B cell (primary cell): ENCODE results near the gene RPL35. TPM values are rescaled to one million over a fixed set of nuclear protein-coding genes. Genes with fewer than 3 reads are reported as not detected.

Experiments
- ATAC-seq: fragments of 200-7000 bp; cut with Tn5 transposase; one replicate; pipeline ENCODE4 v1.10.0; 2021; ENCODE audit warnings: low read depth, mild to moderate bottlenecking, moderate number of reproducible peaks, moderate library complexity
- CTCF ChIA-PET: fragments of 350-600 bp; sonication (Branson Sonifier 250); formaldehyde crosslinking; loops from one replicate; lab custom pipeline; 2021; ENCODE audit warnings: antibody characterized with exemption, inconsistent platforms; lab: Charles Lee
- POLR2A ChIA-PET: fragments of 350-600 bp; sonication (Branson Sonifier 250); formaldehyde crosslinking; loops from one replicate; lab custom pipeline; 2021; ENCODE audit warnings: antibody characterized with exemption; lab: Charles Lee
- DNase-seq: peaks from one replicate; pipeline ENCODE4 v3.0.0; 2013
- H2AFZ ChIP-seq: 2 replicates; pipeline ENCODE4 v1.6.1; 2012; ENCODE audit warnings: mild to moderate bottlenecking, low read depth, low read length; ENCODE audit not compliant: insufficient read depth, poor library complexity, severe bottlenecking
- H3K27ac ChIP-seq, 2 donors: 1 replicate in 1 of 2; 2 replicates in 1 of 2; pipeline ENCODE4 v1.5.1; 2012 to 2013; ENCODE audit warnings: low read length in 2 of 2, mild to moderate bottlenecking in 2 of 2, moderate library complexity in 1 of 2
- H3K27me3 ChIP-seq, 4 experiments: fragments of 200-600 bp in 1 of 4; sonication (generic) in 1 of 4; replicated peaks in 1 of 4; 1 replicate in 2 of 4; 2 replicates in 2 of 4; pipeline versions ENCODE4 v1.6.1 to v1.7.0; 2013 to 2016; ENCODE audit warnings: low read length in 3 of 4, mild to moderate bottlenecking in 2 of 4, mixed read lengths in 1 of 4, moderate library complexity in 1 of 4; ENCODE audit not compliant: insufficient read depth in 4 of 4, control insufficient read depth in 3 of 4; ENCODE audit errors: control extremely low read depth in 1 of 4
- H3K36me3 ChIP-seq, 2 experiments: replicated peaks in 1 of 2; 1 replicate in 1 of 2; 2 replicates in 1 of 2; pipeline versions ENCODE4 v1.6.1 to v1.7.1; 2013; ENCODE audit warnings: low read length in 1 of 2; ENCODE audit not compliant: insufficient read depth in 2 of 2, control insufficient read depth in 1 of 2; ENCODE audit errors: control extremely low read depth in 1 of 2, extremely low read depth in 1 of 2
- H3K4me1 ChIP-seq, 2 donors: fragments of 200-600 bp in 1 of 2; sonication (generic) in 1 of 2; 1 replicate in 1 of 2; 2 replicates in 1 of 2; pipeline versions ENCODE4 v1.5.1 to v1.6.1; 2013 to 2017; ENCODE audit warnings: low read length in 2 of 2; ENCODE audit not compliant: control insufficient read depth in 2 of 2, insufficient read depth in 2 of 2
- H3K4me2 ChIP-seq: replicated peaks from 2 replicates; pipeline ENCODE3; 2012; ENCODE audit warnings: mild to moderate bottlenecking, low read depth, low read length; ENCODE audit not compliant: poor library complexity, severe bottlenecking
- H3K4me3 ChIP-seq, 5 experiments: fragments of 200-600 bp in 1 of 5; sonication (generic) in 1 of 5; 1 replicate in 3 of 5; 2 replicates in 2 of 5; pipeline versions ENCODE4 v1.5.1 to v1.7.0; 2011 to 2016; ENCODE audit warnings: low read length in 4 of 5, mild to moderate bottlenecking in 4 of 5, low read depth in 2 of 5, control low read depth in 1 of 5, moderate library complexity in 1 of 5; ENCODE audit not compliant: insufficient read depth in 1 of 5; ENCODE audit errors: control extremely low read depth in 1 of 5, extremely low read depth in 1 of 5
- H3K79me2 ChIP-seq: fragments of 200-600 bp; sonication (generic); one replicate; pipeline ENCODE4 v1.6.0; 2016; ENCODE audit warnings: low read length; ENCODE audit not compliant: control insufficient read depth, insufficient read depth
- H3K9ac ChIP-seq: fragments of 200-600 bp; sonication (generic); 2 replicates; pipeline ENCODE4 v1.6.1; 2017; ENCODE audit warnings: mild to moderate bottlenecking, low read length, moderate library complexity
- H3K9me3 ChIP-seq, 3 donors: one replicate each; pipeline versions ENCODE4 v1.6.1 to v1.7.1; 2013; ENCODE audit warnings: low read length in 2 of 3; ENCODE audit not compliant: control insufficient read depth in 2 of 3, insufficient read depth in 1 of 3; ENCODE audit errors: control extremely low read depth in 1 of 3
- H4K20me1 ChIP-seq: 2 replicates; pipeline ENCODE4 v1.6.0; 2012; ENCODE audit warnings: mild to moderate bottlenecking, low read length; ENCODE audit not compliant: insufficient read depth, control insufficient read depth, poor library complexity, severe bottlenecking
- H3K27ac Mint-ChIP-seq: one replicate; pipeline ENCODE4 v1.8.0; 2021; ENCODE audit warnings: mixed read lengths
- H3K27me3 Mint-ChIP-seq: one replicate; pipeline ENCODE4 v1.8.0; 2021; ENCODE audit warnings: mixed read lengths
- H3K4me1 Mint-ChIP-seq: one replicate; pipeline ENCODE4 v1.8.0; 2021; ENCODE audit warnings: mixed read lengths
- H3K4me3 Mint-ChIP-seq: one replicate; pipeline ENCODE4 v1.8.0; 2021; ENCODE audit warnings: mixed read lengths
- H3K9me3 Mint-ChIP-seq: one replicate; pipeline ENCODE4 v1.8.0; 2022; ENCODE audit warnings: mixed read lengths; ENCODE audit not compliant: insufficient read depth
- EZH2 ChIP-seq: IDR thresholded peaks from 2 replicates; pipeline ENCODE4 v1.6.1; 2012; ENCODE audit warnings: borderline replicate concordance, low read depth, mild to moderate bottlenecking, moderate library complexity, low read length; ENCODE audit not compliant: insufficient read depth, poor library complexity, severe bottlenecking
- WGBS: methylation state at CpG from one replicate; pipeline ENCODE4 v1.1.5; 2013; ENCODE audit warnings: missing lambda C conversion rate; ENCODE audit not compliant: insufficient coverage; 5-methylcytosine and 5-hydroxymethylcytosine counted together
- intact Hi-C: fragments of 100-400 bp; cut with micrococcal nuclease; formaldehyde crosslinking; loops from one replicate; pipeline ENCODE4 v1.10.0; 2022
- polyA minus RNA-seq: library from RNA; depleted of rRNA, polyadenylated mRNA; stranded (reverse); fragments of >200 nt; gene quantifications from 2 replicates; pipeline ENCODE4 v1.2.3, GENCODE V29; 2012
- polyA plus RNA-seq: library from polyadenylated mRNA; depleted of rRNA; stranded (reverse); fragments of >200 nt; gene quantifications from 2 replicates; pipeline ENCODE4 v1.2.3, GENCODE V29; 2012
- total RNA-seq, 2 donors: library from RNA; stranded (reverse); fragments of 120-200 nt in 1 of 2; gene quantifications; 1 replicate in 1 of 2; 2 replicates in 1 of 2; pipeline versions ENCODE4 v1.2.3 to v1.2.4, GENCODE V29; 2013 to 2022
- TF ChIP-seq, protein P1 (sequence below): fragments of 200-600 bp; IDR thresholded peaks from one replicate; pipeline ENCODE4 v1.8.0; 2022; ENCODE audit warnings: antibody characterized with exemption, mild to moderate bottlenecking

The RPL35 gene
- total RNA-seq (1,533 and 1,609 TPM in 2 replicates), polyA plus RNA-seq (3,483 and 3,858 TPM in 2 replicates), polyA minus RNA-seq (1,345 and 1,705 TPM in 2 replicates)
- total RNA-seq (2013), result 2,925 TPM

DNA sequence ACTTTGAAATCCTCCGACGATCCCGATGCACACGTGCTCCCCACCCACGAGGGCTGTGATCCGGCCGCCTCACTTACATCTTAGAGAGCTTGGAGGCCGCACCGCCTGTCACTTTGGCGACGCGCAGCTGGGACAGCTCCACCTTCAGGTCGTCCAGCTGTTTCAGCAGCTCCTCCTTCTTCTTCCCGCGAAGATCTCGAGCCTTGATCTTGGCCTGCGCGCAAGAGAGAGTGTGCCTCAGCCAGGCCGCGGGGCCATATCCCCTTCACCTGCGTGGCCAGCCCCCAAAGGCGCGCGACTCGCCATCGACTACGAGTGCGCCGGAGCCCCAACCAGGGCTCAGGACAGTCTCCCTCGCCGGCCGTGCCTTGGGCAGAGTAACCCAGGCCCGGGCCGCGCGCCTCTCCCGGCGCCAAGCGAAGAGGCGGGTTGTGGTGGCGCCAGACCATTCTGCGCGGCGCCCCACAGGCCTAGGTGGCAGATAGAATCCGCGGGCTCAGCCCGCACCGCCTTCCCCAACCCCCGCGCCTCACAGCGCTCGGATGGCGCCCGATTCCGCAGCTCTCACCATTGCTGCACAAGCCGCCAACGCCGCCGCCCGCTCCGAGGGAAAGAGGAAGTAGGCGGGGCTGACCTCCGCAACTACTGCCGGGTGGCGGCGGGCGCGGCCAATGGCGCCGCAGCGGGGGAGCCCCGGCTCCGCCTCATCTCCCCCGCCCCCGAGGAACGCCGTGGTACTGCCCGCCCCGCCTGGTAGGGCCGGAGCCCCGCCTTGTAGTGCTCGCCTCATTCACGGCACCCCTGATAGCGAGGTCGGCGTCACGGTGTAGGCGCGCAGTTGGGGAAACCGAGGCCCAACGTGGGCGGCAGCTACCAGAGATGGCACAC, at the start of gene RPL35, which contains the start of gene ARPC5L:
Gene RPL35, minus strand, starts transcription at position 616 of the 888 bp plus-strand sequence. Its CDS starts 45 bp downstream, at position 571.
Gene ARPC5L, plus strand, starts transcription at position 789 of the 888 bp plus-strand sequence. CDS start 7,161 bp downstream, outside the sequence.
- Histone ChIP-seq H3K36me3 (peaks cover 0 to 43% of the 10 kb centered on the region in 2 experiments), H3K79me2 (peaks cover 3% of the 10 kb centered on the region), H4K20me1 (peaks cover 41% of the 10 kb centered on the region), H3K27ac (peak within 1 kb of the TSS; percentile 88 to 93), H2AFZ (peak within 1 kb of the TSS; percentile 94), H3K27me3 (no peaks in the 10 kb centered on the region), H3K4me2 (peak within 1 kb of the TSS; percentile 75), H3K9me3 (no peaks in the 10 kb centered on the region), H3K4me1 (peaks cover 18 to 34% of the 10 kb centered on the region in 2 donors), H3K4me3 (peak within 1 kb of the TSS; percentile 43 to 91 (median 81)), H3K9ac (peak within 1 kb of the TSS; percentile 77)
- Mint-ChIP-seq H3K27ac (peak within 1 kb of the TSS; percentile 98), H3K27me3 (no peaks in the 10 kb centered on the region), H3K4me1 (peaks cover 28% of the 10 kb centered on the region), H3K9me3 (no peaks in the 10 kb centered on the region), H3K4me3 (peak within 1 kb of the TSS; percentile 99)
- intact Hi-C loops, result loop anchor here (1.0 to 10.0 kb wide), 8 partner anchors 8 to 1943 kb away; partner anchors contain the start of genes GAPVD1, HSPA5, NR6A1 and PSMB7
- ChIA-PET POLR2A (interaction anchor here (0.5 to 2.8 kb wide), 9 partner anchors 8 to 400 kb away, joined by 3 to 26 read pairs (median 4); partner anchors contain the start of genes GAPVD1, NR6A1 and WDR38), CTCF (interaction anchor here (1.0 to 7.9 kb wide), 6 partner anchors 9 to 244 kb away, joined by 3 to 61 read pairs (median 12); partner anchors contain the start of genes NR6A1, OLFML2A and WDR38)
- TF ChIP-seq, protein P1, sequence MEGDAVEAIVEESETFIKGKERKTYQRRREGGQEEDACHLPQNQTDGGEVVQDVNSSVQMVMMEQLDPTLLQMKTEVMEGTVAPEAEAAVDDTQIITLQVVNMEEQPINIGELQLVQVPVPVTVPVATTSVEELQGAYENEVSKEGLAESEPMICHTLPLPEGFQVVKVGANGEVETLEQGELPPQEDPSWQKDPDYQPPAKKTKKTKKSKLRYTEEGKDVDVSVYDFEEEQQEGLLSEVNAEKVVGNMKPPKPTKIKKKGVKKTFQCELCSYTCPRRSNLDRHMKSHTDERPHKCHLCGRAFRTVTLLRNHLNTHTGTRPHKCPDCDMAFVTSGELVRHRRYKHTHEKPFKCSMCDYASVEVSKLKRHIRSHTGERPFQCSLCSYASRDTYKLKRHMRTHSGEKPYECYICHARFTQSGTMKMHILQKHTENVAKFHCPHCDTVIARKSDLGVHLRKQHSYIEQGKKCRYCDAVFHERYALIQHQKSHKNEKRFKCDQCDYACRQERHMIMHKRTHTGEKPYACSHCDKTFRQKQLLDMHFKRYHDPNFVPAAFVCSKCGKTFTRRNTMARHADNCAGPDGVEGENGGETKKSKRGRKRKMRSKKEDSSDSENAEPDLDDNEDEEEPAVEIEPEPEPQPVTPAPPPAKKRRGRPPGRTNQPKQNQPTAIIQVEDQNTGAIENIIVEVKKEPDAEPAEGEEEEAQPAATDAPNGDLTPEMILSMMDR, result peak; percentile 48
- no peak for TF ChIP-seq EZH2
- ATAC-seq (peak; percentile 96), DNase-seq (peak; percentile 96)
- WGBS, result under 1% methylated on average over 92 of the region's 92 CpGs
